K562 (cell line): ENCODE data around the gene PHETA1. TPM values are rescaled to one million over a fixed set of nuclear protein-coding genes. Genes with fewer than 3 reads are reported as not detected.

ENCODE experiments used
- ATAC-seq: fragments of 200-7000 bp; cut with Tn5 transposase; 3 replicates; pipeline ENCODE4 v1.9.1; 2020; ENCODE audit warnings: moderate library complexity
- BruUV-seq: library from RNA; stranded (reverse); fragments of 400-500 nt; replicated peaks from 2 replicates; lab custom pipeline; 2021; lab: Mats Ljungman, UMichigan
- CTCF ChIA-PET: fragments of 300-600 bp; formaldehyde crosslinking; extraction: SDS; loops from one replicate; lab custom pipeline; 2021; ENCODE audit warnings: low intra/inter-chr PET ratio; lab: Yijun Ruan, JAX
- POLR2A ChIA-PET: fragments of 300-600, 350-650 bp; sonication (Branson Sonifier 250); formaldehyde crosslinking; extraction: SDS; loops from one replicate; lab custom pipeline; 2021; ENCODE audit warnings: antibody characterized with exemption, inconsistent platforms; lab: Yijun Ruan, JAX
- DNase-seq, 4 experiments: peaks; one replicate each; pipeline versions ENCODE4 v3.0.0 to v3.0.0-alpha.2; 2011 to 2018; ENCODE audit warnings: low spot score in 3 of 4, mixed read lengths in 3 of 4; ENCODE audit errors: extremely low read depth in 1 of 4
- FAIRE-seq: peaks from 2 replicates; lab custom pipeline; 2011; peaks lifted over from hg19 to GRCh38; lab: Jason Lieb, UNC
- H2AFZ ChIP-seq: 2 replicates; pipeline ENCODE4 v1.6.0; 2011; ENCODE audit warnings: low read depth, low read length, control low read depth, inconsistent platforms
- H3K27ac ChIP-seq: fragments of 200-600 bp; 3 replicates; pipeline ENCODE4 v1.8.0; 2011; ENCODE audit warnings: low read depth, mild to moderate bottlenecking, control low read depth, inconsistent platforms, low read length, moderate library complexity, mixed read lengths; ENCODE audit errors: extremely low read depth
- H3K27me3 ChIP-seq, 2 experiments: fragments of 300-600 bp in 1 of 2; 2 replicates in 1 of 2; 3 replicates in 1 of 2; pipeline versions ENCODE4 v1.6.0 to v1.8.0; 2011; ENCODE audit warnings: inconsistent platforms in 2 of 2, low read length in 2 of 2, mild to moderate bottlenecking in 1 of 2, mixed read lengths in 1 of 2, moderate library complexity in 1 of 2; ENCODE audit not compliant: control insufficient read depth in 2 of 2, insufficient read depth in 2 of 2
- H3K36me3 ChIP-seq: fragments of 300-600 bp; 3 replicates; pipeline ENCODE4 v1.8.0; 2011; ENCODE audit warnings: mild to moderate bottlenecking, low read length, inconsistent platforms; ENCODE audit not compliant: control insufficient read depth, insufficient read depth
- H3K4me1 ChIP-seq, 2 experiments: fragments of 200-600 bp in 1 of 2; replicated peaks in 1 of 2; 2 replicates in 1 of 2; 3 replicates in 1 of 2; pipeline versions ENCODE4 v1.5.1 to v1.8.0; 2011; ENCODE audit warnings: inconsistent platforms in 2 of 2, low read length in 2 of 2, mild to moderate bottlenecking in 1 of 2, mixed read lengths in 1 of 2, moderate library complexity in 1 of 2; ENCODE audit not compliant: control insufficient read depth in 2 of 2, insufficient read depth in 2 of 2
- H3K4me2 ChIP-seq: 2 replicates; pipeline ENCODE4 v1.6.1; 2011; ENCODE audit warnings: low read length, control low read depth, inconsistent platforms, mixed read lengths; ENCODE audit not compliant: insufficient read depth
- H3K4me3 ChIP-seq: fragments of 200-600 bp; sonication (generic), shearing (Covaris generic); 2 replicates; pipeline ENCODE4 v1.5.1; 2016; ENCODE audit warnings: control low read depth, inconsistent platforms
- H3K79me2 ChIP-seq: fragments of 200-600 bp; 3 replicates; pipeline ENCODE4 v1.8.0; 2011; ENCODE audit warnings: low read length, inconsistent platforms; ENCODE audit not compliant: control insufficient read depth, insufficient read depth
- H3K9ac ChIP-seq, 2 experiments: 2 replicates each; pipeline versions ENCODE4 v1.6.0 to v1.6.1; 2011; ENCODE audit warnings: low read depth in 2 of 2, low read length in 2 of 2, control low read depth in 1 of 2, inconsistent platforms in 1 of 2, mild to moderate bottlenecking in 1 of 2, mixed read lengths in 1 of 2; ENCODE audit not compliant: insufficient read depth in 1 of 2
- H3K9me1 ChIP-seq: one replicate; pipeline ENCODE4 v1.6.0; 2011; ENCODE audit warnings: inconsistent platforms, mild to moderate bottlenecking, low read length, moderate library complexity; ENCODE audit not compliant: control insufficient read depth, insufficient read depth
- H3K9me3 ChIP-seq: replicated peaks from 2 replicates; pipeline ENCODE4 v1.5.1; 2011; ENCODE audit warnings: low read depth, low read length, inconsistent platforms; ENCODE audit not compliant: control insufficient read depth, insufficient read depth
- H4K20me1 ChIP-seq: replicated peaks from 2 replicates; pipeline ENCODE4 v1.6.1; 2011; ENCODE audit warnings: low read length, inconsistent platforms, mixed read lengths; ENCODE audit not compliant: control insufficient read depth, insufficient read depth
- GTF2A2 ChIP-seq: IDR thresholded peaks from 2 replicates; pipeline ENCODE4 v1.6.1; 2016; ENCODE audit warnings: mild to moderate bottlenecking, missing genetic modification characterization, missing compliant biosample characterization
- IFI16 ChIP-seq: fragments of 250-450 bp; sonication (Bioruptor Pico); IDR thresholded peaks from 2 replicates; pipeline ENCODE4 v2.1.2; 2022; ENCODE audit warnings: mild to moderate bottlenecking, inconsistent platforms
- KLF6 ChIP-seq: fragments of 250-450 bp; sonication (Bioruptor Pico); IDR thresholded peaks from 2 replicates; pipeline ENCODE4 v1.4.0; 2020; ENCODE audit warnings: mild to moderate bottlenecking, moderate library complexity, borderline replicate concordance
- MECOM ChIP-seq: fragments of 250-450 bp; sonication (Bioruptor Pico); IDR thresholded peaks from 2 replicates; pipeline ENCODE4 v1.8.0; 2022; ENCODE audit warnings: inconsistent platforms
- NONO ChIP-seq, 2 experiments: fragments of 200-400 bp in 1 of 2; fragments of 450-650 bp in 1 of 2; formaldehyde crosslinking in 1 of 2; IDR thresholded peaks; 2 replicates each; pipeline ENCODE4 v1.6.1; 2017; ENCODE audit warnings: low read depth in 2 of 2, mild to moderate bottlenecking in 2 of 2, moderate library complexity in 2 of 2, low read length in 1 of 2
- NR2C1 ChIP-seq, 2 experiments: fragments of 450-650 bp; IDR thresholded peaks; 2 replicates each; pipeline ENCODE4 v1.6.1; 2017; ENCODE audit warnings: mild to moderate bottlenecking in 2 of 2, antibody characterized with exemption in 1 of 2, inconsistent platforms in 1 of 2, missing compliant biosample characterization in 1 of 2, missing genetic modification characterization in 1 of 2
- PHF8 ChIP-seq: fragments of 200-600 bp; sonication (generic); IDR thresholded peaks from 2 replicates; pipeline ENCODE4 v1.6.1; 2012; ENCODE audit warnings: mixed run types, mild to moderate bottlenecking, inconsistent platforms, low read length, moderate library complexity, borderline replicate concordance
- RBFOX2 ChIP-seq: fragments of 200-400 bp; formaldehyde crosslinking; IDR thresholded peaks from 2 replicates; pipeline ENCODE4 v1.6.1; 2017; ENCODE audit warnings: low read depth, mild to moderate bottlenecking, low read length, moderate library complexity
- RHOXF2B ChIP-seq: fragments of 250-450 bp; sonication (Bioruptor Pico); conservative IDR thresholded peaks from 2 replicates; pipeline ENCODE4 v1.5.1; 2021
- SMAD3 ChIP-seq: fragments of 450-650 bp; formaldehyde crosslinking; conservative IDR thresholded peaks from 2 replicates; pipeline ENCODE4 v1.4.0; 2020; ENCODE audit warnings: mild to moderate bottlenecking
- WGBS: fragments of 100-300 bp; shearing (Covaris generic); methylation state at CpG from one replicate; pipeline ENCODE4 v1.1.6; 2016; ENCODE audit warnings: low coverage, mixed read lengths; ENCODE audit not compliant: insufficient coverage; ENCODE audit errors: missing lambda C conversion rate; 5-methylcytosine and 5-hydroxymethylcytosine counted together
- in situ Hi-C: fragments of 300-500 bp; cut with MboI; formaldehyde crosslinking; loops from 4 replicates; pipeline ENCODE4 v1.15.0; 2018; ENCODE audit warnings: inconsistent platforms, mixed read lengths
- intact Hi-C: fragments of 100-400 bp; cut with micrococcal nuclease; formaldehyde crosslinking; loops from 2 replicates; pipeline ENCODE4 v1.14.2; 2022
- polyA plus RNA-seq, 8 experiments: library from polyadenylated mRNA; depleted of rRNA in 4 of 8; stranded (reverse) in 5 of 8; unstranded in 3 of 8; fragments of >200 nt; fragmentation: Nextera tagmentation in 2 of 8; fragmentation: Illumina TruSeq in 1 of 8; extraction: Ambion mirVana in 2 of 8; extraction: Trizol in 1 of 8; gene quantifications; 2 replicates each; pipeline versions ENCODE4 v1.2.1 to v1.2.3, GENCODE V29; 2011 to 2014; ENCODE audit warnings: inconsistent platforms in 1 of 8, missing spikeins in 1 of 8
- total RNA-seq, 7 experiments: library from RNA; depleted of rRNA in 6 of 7; stranded (reverse); fragments of >200 nt in 6 of 7; fragmentation: Illumina TruSeq in 2 of 7; extraction: Trizol in 2 of 7; gene quantifications; 2 replicates each; pipeline versions ENCODE4 v1.2.1 to v1.2.3, GENCODE V29; 2011 to 2021; ENCODE audit warnings: low replicate concordance in 1 of 7
- TF ChIP-seq, protein P1 (sequence below): sonication (generic); formaldehyde crosslinking; IDR thresholded peaks from 2 replicates; pipeline ENCODE4 v1.8.0; 2022; ENCODE audit warnings: missing genetic modification reagents, mild to moderate bottlenecking, borderline replicate concordance
- TF ChIP-seq, protein P2 (sequence below): sonication (generic); formaldehyde crosslinking; IDR thresholded peaks from 2 replicates; pipeline ENCODE4 v1.8.0; 2022; ENCODE audit warnings: mild to moderate bottlenecking, low read depth, missing genetic modification reagents
- TF ChIP-seq, protein P3 (sequence below): IDR thresholded peaks from 2 replicates; pipeline ENCODE4 v1.6.1; 2011; ENCODE audit warnings: borderline replicate concordance, low read depth, mild to moderate bottlenecking, moderate library complexity, low read length; ENCODE audit not compliant: insufficient read depth, poor library complexity, severe bottlenecking
- TF ChIP-seq, protein P4 (sequence below): conservative IDR thresholded peaks from 2 replicates; pipeline ENCODE4 v1.6.1; 2011; ENCODE audit warnings: low read depth, mild to moderate bottlenecking, low read length; ENCODE audit not compliant: control insufficient read depth

Gene PHETA1
- total and polyA plus RNA-seq, 9 of the 15 experiments (the other 6 are each of a cell fraction or from before 2014, with no cell fraction given) = 0.03 to 12.4 (median 3.0) TPM

DNA sequence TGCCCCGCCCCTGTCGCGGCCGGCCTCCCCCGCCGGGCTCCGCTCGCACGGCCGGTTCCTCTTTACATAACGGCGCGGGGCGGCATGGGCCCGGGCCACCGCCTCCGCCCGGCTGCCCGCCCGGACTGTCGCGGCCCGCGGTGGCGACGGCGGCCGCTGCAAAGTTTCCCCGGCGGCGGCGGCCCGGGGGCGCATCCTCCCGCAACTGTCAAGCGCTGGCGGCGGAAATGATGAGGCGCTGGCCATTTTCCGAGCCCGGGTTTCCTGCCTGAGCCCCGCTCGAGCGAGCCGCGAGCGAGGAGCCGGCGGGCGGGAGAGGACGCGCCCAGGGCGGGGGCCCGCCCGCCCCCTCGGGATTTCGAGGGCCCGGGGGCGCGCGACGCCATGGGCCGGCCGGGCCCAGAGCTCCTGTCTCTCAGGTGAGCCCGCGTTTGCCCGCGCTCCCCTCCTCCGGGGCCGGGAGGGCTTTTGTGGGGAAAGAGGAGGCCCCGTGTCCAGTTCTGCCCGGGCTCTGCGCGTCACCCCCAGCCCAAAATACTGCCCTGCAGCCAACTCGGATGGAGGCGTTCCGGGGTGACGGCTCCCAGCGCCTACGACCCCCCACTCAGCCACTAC, 37.1 kb upstream of the PHETA1 start, which contains the start of gene SH2B3:
TSS of gene SH2B3 (plus strand) at position 65 of the 615 bp plus-strand sequence. CDS start 12,223 bp downstream, outside the sequence.
- in situ Hi-C loops (loop anchor here (5.0 kb wide), 1 partner anchor 266 kb away; no protein-coding TSS in a partner anchor), intact Hi-C loops (loop anchor here (5.0 kb wide), 2 partner anchors 191 to 281 kb away; partner anchors contain the start of genes ACAD10, ATXN2 and BRAP)
- H3K9me1 ChIP-seq = peaks cover 7% of the 10 kb centered on the region
- CTCF ChIA-PET = interaction anchor here (0.7 kb wide), 1 partner anchor 46 kb away, joined by 3 read pairs; no protein-coding TSS in a partner anchor
- H3K9ac ChIP-seq = peak within 1 kb of the TSS; percentile 98
- peak within 1 kb of the TSS; percentile 97 for H3K27ac ChIP-seq
- H3K9me3 ChIP-seq = no peaks in the 10 kb centered on the region
- peaks cover 53% of the 10 kb centered on the region for H3K79me2 ChIP-seq
- FAIRE-seq (no peak), DNase-seq (peak in 3 of 4 experiments; percentile 53 to 70 (median 68)), ATAC-seq (peak; percentile 2)
- H2AFZ ChIP-seq = peak within 1 kb of the TSS; percentile 79
- BruUV-seq = no TSS peak
- peak within 1 kb of the TSS; percentile 92 for H3K4me2 ChIP-seq
- H4K20me1 ChIP-seq = peaks cover 34% of the 10 kb centered on the region
- H3K4me3 ChIP-seq = peak within 1 kb of the TSS; percentile 93
- H3K27me3 ChIP-seq = no peaks in the 10 kb centered on the region; a peak in 1 of 5 replicates
- peaks cover 25% of the 10 kb centered on the region for H3K36me3 ChIP-seq
- POLR2A ChIA-PET = interaction anchor here (1.0 kb wide), 1 partner anchor 231 kb away, joined by 3 read pairs; no protein-coding TSS in a partner anchor
- peaks cover 55 to 82% of the 10 kb centered on the region in 2 experiments for H3K4me1 ChIP-seq
- WGBS = under 1% methylated on average over 33 of the region's 80 CpGs
- TF ChIP-seq, protein P1, sequence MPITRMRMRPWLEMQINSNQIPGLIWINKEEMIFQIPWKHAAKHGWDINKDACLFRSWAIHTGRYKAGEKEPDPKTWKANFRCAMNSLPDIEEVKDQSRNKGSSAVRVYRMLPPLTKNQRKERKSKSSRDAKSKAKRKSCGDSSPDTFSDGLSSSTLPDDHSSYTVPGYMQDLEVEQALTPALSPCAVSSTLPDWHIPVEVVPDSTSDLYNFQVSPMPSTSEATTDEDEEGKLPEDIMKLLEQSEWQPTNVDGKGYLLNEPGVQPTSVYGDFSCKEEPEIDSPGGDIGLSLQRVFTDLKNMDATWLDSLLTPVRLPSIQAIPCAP (CRISPR knock-in tag) = no peak
- TF ChIP-seq, protein P2, sequence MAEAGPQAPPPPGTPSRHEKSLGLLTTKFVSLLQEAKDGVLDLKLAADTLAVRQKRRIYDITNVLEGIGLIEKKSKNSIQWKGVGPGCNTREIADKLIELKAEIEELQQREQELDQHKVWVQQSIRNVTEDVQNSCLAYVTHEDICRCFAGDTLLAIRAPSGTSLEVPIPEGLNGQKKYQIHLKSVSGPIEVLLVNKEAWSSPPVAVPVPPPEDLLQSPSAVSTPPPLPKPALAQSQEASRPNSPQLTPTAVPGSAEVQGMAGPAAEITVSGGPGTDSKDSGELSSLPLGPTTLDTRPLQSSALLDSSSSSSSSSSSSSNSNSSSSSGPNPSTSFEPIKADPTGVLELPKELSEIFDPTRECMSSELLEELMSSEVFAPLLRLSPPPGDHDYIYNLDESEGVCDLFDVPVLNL = no peak
- TF ChIP-seq, protein P3, sequence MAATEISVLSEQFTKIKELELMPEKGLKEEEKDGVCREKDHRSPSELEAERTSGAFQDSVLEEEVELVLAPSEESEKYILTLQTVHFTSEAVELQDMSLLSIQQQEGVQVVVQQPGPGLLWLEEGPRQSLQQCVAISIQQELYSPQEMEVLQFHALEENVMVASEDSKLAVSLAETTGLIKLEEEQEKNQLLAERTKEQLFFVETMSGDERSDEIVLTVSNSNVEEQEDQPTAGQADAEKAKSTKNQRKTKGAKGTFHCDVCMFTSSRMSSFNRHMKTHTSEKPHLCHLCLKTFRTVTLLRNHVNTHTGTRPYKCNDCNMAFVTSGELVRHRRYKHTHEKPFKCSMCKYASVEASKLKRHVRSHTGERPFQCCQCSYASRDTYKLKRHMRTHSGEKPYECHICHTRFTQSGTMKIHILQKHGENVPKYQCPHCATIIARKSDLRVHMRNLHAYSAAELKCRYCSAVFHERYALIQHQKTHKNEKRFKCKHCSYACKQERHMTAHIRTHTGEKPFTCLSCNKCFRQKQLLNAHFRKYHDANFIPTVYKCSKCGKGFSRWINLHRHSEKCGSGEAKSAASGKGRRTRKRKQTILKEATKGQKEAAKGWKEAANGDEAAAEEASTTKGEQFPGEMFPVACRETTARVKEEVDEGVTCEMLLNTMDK = no peak
- TF ChIP-seq, protein P4, sequence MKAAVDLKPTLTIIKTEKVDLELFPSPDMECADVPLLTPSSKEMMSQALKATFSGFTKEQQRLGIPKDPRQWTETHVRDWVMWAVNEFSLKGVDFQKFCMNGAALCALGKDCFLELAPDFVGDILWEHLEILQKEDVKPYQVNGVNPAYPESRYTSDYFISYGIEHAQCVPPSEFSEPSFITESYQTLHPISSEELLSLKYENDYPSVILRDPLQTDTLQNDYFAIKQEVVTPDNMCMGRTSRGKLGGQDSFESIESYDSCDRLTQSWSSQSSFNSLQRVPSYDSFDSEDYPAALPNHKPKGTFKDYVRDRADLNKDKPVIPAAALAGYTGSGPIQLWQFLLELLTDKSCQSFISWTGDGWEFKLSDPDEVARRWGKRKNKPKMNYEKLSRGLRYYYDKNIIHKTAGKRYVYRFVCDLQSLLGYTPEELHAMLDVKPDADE = peak; percentile 74; the same call in 1 of the 2 replicates
- TF ChIP-seq SMAD3 (CRISPR knock-in tag) (no peak), RHOXF2B (CRISPR knock-in tag) (no peak), NONO (IDR thresholded peaks at IDR 0.05; ENCODE audit: low read depth in 2 of 2, low read length in 1 of 2) (peak in 1 of 2 experiments; percentile 82; a peak in 2 of 4 replicates), KLF6 (CRISPR knock-in tag) (no peak), IFI16 (CRISPR knock-in tag) (no peak), NR2C1 (IDR thresholded peaks at IDR 0.05) (no peak), NR2C1 (tag; IDR thresholded peaks at IDR 0.05) (no peak), GTF2A2 (no peak), RBFOX2 (peak; percentile 17), PHF8 (peak; percentile 34; the same call in 1 of the 2 replicates), MECOM (CRISPR knock-in tag) (no peak)
